HG03558 (cell line): ENCODE data around the gene ZNG1F.
"Not testable (repeated sequence)": the region's sequence is repeated elsewhere in the genome, so short reads cannot be mapped to it uniquely, and the experiment has no call there.

Experiments
- ATAC-seq: cut with Tn5 transposase; IDR thresholded peaks from one replicate; pipeline ENCODE4 v1.9.1; 2021; ENCODE audit warnings: moderate number of reproducible peaks; ENCODE audit not compliant: unreplicated experiment; ENCODE audit errors: extremely low read depth

The ZNG1F gene

DNA sequence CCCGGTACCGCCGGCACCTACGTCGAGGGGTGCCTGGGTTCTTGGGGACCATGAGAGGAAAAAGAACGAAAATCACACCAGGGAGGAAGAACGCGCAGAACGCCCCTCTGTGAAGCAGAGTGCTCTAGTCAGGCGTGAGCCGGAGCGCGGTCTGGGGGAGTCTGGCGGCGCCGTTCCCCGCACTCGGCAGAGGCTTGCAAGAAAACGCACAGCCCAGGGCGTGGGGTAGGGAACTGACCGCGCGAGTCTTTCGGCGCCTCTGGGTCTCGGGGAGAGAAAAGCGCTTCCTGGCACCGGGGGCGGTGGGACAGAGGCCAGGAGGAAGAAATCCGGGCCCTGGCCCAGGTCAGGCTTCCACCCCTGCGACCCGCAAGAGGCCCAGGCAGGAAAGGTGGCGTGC is 65.3 kb downstream of the ZNG1F start:
- ATAC-seq, result not testable (repeated sequence)

DNA sequence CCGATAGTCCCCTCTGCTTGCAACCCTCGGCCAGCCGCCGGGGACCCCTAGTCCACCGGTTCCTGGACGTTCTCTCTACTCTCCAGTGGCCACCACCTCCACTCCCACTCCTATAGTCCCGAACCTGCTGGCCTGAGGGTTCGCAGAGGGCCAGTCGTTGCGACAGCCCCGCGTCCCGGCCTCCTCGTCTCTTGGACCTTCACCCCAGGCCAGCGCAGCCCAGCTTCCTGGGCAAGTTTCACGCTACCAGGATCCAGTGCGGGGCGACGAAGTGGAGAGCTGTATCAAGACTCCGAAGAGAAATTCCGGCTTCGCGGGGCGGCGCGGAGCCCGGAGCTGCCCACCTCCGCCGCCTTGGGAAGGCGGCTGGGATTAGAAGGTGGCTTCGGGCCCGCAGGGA is 65.7 kb downstream of the ZNG1F start:
- not testable (repeated sequence) for ATAC-seq

DNA sequence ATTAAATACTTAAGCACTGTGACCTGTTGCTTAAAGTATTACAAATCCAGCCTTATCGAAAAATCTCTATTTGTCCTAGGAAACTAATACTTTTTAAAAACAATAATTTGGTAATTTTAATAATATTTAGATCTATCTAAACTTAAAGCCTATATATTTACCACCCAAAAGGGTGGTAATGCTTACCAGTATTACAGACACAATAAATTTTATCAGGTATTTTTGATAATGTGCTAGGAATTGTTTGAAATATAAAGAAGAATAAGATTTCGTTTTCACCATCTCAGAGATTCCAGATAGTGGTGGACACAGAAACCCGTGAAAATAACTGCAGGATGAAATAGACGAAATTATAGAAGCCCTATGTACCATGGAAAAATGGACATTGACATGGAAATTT is 68.4 kb downstream of the ZNG1F start:
- not testable (repeated sequence) for ATAC-seq

- ATAC-seq, result not testable (repeated sequence)
Observed at GRCh38 chr9:41119719-41120118, 69.4 kb downstream of the ZNG1F start.

DNA sequence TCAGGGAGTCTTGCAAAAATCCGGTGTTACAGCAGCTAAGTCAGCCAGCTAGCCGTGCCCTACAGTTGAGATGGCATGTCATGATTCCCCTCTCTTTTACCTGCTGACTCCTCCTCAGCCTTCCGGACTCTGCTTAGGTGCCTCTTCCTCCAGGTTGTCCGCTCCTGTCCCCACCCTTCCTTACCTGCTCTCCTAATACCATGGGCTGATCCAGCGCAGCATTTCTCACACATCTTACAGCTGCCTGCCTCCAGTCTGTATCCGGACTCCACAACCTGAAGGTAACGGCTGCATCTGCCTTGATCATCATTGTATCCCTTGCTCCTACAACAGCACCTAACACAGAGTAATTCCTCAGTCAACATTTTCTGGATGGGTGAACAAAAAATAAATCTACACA is 69.8 kb downstream of the ZNG1F start:
- ATAC-seq, result not testable (repeated sequence)

DNA sequence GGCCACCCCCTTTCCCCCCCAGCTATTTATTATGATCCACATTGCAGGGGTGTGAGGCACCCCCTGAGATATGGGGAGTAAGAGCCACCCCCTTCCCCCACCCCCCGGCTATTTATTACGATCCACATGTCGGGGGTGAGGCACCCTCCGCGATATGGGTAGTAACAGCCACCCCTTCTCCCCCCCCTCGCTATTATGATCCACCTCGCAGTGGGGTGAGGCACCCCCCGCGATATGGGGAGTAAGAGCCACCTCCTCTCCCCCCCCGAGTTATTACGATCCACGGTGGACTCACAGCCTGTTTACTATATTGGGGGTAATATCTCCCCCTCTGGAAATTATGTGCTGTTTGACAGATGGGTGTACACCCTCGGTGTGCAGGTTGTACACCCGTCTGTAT is 75.8 kb downstream of the ZNG1F start:
- not testable (repeated sequence) for ATAC-seq

DNA sequence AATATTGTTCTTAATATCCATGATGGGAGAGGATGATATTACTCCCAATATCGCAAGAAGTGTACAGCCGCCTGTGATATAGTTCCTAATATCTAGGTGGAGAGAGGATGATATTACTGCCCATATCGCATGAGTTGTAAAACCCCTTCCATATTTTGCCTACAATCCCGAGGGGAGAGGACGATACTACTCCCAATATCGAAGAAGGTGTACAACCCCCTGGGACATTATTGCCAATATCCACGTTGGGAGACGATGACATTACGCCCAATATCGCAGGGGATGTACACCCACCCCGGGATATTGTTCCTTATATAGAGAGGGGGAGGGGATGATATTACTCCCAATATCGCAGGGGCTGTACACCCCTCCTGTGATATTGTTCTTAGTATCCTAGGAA is 77.7 kb downstream of the ZNG1F start:
- ATAC-seq, result not testable (repeated sequence)

DNA sequence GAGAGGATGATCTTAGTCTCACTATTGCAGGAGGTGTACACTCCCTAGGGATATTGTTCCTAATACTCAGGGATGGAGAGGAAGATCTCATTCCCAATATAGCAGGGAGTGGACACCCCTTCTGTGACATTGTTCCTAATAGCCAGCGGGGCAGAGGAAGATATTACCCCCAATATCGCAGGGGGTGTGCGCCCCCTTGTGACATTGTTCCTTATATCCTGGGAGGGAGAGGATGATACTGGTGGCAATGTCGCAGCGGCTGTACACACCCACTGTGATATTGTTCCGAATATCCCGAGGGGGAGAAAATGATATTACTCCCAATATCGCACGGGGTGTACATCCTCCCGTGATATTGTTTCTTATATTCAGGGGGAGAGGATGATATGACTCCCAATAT is 78.2 kb downstream of the ZNG1F start:
- ATAC-seq, result not testable (repeated sequence)

GRCh38 chr9:41109253-41109652 is 79.9 kb downstream of the ZNG1F start:
- ATAC-seq, result not testable (repeated sequence)

DNA sequence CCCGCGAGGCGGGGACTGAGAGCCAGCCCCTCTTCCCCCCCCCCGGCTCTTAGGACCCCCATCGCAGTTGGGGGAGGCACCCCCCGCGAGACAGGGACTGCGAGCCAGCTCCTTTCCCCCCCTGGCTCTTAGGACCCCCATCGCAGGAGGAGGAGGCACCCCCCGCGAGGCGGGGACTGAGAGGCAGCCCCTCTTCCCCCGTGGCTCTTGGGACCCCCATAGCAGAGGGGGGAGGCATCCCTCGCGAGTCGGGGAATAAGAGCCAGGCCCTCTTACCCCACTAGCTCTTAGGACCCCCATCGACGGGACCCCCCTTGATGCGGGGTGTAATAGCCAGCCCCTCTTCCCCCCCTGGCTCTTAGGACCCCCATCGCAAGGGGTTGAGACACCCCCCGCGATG is 80.3 kb downstream of the ZNG1F start:
- ATAC-seq, result not testable (repeated sequence)

DNA sequence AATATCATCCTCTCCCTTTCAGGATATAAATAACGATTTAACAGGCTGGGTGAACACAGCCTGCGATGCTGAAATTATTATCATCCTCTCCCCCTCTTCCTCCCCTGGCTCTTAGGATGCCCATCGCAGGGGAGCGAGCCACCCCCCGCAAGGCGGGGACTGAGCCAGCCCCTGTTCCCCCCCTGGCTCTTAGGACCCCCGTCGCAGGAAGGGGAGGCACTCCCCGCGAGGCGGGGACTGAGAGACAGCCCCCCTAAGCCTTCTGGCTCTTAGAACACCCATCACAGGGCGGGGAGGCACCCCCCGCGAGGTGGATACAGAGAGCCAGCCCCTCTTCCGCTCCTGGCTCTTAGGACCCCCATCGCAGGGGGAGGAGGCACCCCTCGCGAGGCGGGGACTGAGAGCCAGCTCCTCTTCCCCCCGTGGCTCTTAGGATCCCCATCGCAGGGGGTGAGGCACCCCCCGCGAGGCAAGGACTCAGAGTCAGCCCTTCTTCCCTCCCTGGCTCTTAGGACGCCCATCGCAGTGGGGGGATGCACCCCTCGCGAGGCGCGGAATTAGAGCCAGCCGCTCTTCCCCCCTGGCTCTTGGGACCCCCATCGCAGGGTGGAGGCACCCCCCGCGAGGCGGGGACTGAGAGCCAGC is 82.5 kb downstream of the ZNG1F start:
- ATAC-seq, result not testable (repeated sequence)

DNA sequence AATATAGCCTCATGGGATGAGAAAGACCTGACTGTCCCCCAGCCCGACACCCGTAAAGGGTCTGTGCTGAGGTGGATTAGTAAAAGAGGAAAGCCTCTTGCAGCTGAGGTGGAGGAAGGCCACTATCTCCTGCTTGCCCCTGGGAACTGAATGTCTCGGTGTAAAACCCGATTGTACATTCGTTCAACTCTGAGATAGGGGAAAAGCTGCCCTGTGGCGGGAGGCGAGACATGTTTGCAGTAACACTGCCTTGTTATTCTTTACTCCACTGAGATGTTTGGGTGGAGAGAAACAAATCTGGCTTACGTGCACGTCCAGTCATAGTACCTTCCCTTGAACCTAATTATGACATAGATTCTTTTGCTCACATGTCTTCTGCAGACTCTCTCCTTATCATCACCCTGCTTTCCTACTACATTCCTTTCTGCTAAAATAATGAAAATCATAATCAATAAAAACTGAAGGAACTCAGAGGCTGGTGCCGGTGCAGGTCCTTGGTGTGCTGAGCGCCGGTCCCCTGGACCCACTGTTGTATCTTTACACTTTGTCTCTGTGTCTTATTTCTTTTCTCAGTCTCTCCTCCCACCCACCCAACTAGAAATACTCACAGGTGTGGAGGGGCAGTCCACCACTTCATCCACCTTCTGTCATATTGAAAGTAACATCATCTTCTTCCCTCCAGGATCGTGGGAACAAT is 83.4 kb downstream of the ZNG1F start:
- ATAC-seq, result not testable (repeated sequence)

GRCh38 chr9:41104542-41104941 is 84.6 kb downstream of the ZNG1F start:
- not testable (repeated sequence) for ATAC-seq

GRCh38 chr9:41100508-41100907 is 88.6 kb downstream of the ZNG1F start:
- ATAC-seq, result not testable (repeated sequence)

DNA sequence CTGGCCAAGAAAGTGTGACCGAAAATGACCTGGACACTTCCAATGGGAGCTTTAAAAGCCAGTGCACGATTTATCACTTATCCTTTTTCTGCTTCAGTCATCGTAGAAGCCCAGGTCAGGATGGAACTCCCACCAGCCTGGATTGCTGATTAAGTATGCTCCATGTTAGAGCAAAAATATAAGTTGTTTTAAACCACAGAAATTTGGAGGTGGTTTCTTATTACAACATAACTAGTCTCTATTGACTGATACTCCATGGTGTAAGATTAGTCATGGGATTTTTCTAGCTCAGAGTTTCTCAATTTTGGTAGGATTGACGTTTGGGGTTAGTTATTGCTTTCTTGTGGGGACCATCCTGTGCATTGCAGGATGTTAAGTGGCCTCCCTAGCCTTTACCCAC is 90.4 kb downstream of the ZNG1F start:
- not testable (repeated sequence) for ATAC-seq

DNA sequence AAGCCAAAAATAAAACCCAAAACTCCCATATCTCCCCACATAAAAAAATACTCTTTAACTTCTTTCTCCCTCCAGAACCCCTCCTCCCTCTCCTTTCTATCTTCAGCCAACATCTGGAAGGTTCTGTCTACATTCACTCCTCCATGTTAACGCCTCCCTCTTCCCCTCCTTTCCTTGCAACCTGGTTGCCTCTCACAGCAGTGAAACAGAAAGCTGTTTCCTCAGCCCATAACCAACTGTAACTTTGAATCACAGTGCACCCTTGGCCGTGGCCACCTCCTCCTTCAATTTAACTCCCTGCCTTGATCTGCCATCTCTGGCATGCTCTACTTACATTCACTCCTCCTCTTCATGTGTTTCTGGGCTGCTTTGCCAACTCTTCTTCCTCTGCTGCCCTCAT is 94.1 kb downstream of the ZNG1F start:
- ATAC-seq, result not testable (repeated sequence)

DNA sequence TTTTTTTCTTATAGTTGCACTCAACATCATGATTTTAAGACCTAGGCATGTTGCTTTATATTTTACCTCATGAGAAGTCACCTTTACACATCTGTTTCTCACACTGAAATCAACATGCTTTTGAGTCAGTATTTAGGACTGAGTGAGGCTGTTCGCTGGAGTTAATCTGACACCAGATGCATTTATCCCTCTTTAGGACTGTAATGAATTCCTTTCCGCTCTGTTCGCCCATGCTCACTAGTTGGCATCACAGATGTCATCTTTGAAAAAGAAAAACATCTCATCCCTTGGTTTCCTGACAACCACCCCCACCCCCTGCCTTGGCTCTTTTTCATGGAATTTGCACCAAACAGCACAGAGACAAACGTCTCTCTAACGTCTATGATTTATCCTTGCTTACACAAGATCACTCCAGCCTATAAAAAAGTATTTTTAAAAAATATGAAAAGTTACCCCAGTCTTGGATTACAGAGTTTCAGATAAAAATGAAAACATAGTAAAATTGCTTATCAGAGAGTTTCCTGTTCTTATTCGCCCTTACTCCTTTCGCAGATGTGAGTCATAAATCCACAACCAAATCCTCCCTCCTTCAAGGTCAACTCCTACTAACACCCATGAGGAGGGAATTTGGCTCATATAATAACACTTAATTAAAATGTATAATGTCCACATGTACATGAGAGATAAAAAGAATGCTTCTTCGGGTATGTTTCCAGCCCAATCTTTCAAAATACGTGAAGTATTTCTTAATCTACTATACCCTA is 94.9 kb downstream of the ZNG1F start:
- not testable (repeated sequence) for ATAC-seq

DNA sequence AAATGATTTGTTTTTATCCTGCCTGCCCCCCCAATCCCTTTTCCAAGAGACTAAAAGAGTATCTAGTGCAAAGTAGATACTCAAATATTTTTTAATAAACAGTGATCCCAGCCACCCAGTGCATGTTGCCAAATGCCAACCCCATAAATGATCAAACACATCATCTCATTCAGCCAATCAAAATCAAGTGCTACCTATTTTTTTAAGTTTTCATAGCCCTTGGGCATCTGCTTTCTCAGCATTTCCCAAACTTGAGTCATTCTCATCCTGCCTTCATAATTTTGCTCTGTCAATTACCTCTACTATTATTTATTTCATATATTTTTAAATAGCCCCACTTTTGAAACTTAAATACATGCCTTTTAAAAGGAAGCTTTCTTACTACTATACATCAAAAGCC is 98.2 kb downstream of the ZNG1F start:
- ATAC-seq, result not testable (repeated sequence)

- not testable (repeated sequence) for ATAC-seq
Observed at GRCh38 chr9:41090386-41090785, 98.7 kb downstream of the ZNG1F start.

DNA sequence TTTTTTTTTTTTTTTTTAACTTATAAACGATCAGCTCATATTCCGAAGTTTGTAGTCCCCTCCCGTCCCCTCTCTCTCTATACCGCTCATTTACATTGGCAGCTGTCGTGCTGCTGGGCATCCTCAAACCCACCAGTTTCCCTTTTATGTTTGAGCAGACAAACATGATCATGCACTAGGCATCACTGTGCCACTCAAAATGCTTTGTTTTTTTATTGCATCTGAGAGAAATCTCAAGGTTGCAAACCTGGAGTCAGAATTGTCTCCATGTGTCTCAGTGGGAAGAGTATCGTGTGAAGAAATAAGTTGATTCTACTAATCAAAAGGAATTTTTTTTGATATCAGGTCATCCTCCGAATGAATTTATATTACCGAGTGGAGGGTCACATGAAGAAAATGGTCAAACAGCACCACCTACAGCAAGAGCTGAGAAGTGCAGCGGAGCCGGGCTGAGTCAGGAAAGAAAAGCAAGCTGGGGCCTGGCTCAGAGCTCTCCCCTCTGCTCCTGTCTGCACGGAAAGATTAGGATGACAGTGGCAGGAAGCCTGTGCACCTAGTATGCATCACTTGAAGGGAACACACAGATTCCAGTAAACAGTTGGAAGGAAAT is 100.6 kb downstream of the ZNG1F start:
- ATAC-seq, result peak; percentile 39

- ATAC-seq, result not testable (repeated sequence)
Observed at GRCh38 chr9:41087929-41088328, 101.2 kb downstream of the ZNG1F start.
